CD4-positive, alpha-beta memory T cell (primary cell): ENCODE measurements around the gene TREX2. TPM values are rescaled to one million over a fixed set of nuclear protein-coding genes. Genes with fewer than 3 reads are reported as not detected.

Source experiments
- CTCF ChIA-PET: fragments of 350-600 bp; sonication (Branson Sonifier 250); formaldehyde crosslinking; loops from one replicate; lab custom pipeline; 2021; ENCODE audit warnings: inconsistent platforms; ENCODE audit not compliant: partially characterized antibody; lab: Charles Lee
- POLR2A ChIA-PET: fragments of 350-600 bp; sonication (Branson Sonifier 250); formaldehyde crosslinking; loops from one replicate; lab custom pipeline; 2021; ENCODE audit not compliant: partially characterized antibody; lab: Charles Lee
- DNase-seq, 5 donors: peaks; one replicate each; pipeline versions ENCODE4 v3.0.0 to v3.0.0-alpha.2; 2020 to 2022; ENCODE audit warnings: mixed read lengths in 1 of 5
- H3K27ac ChIP-seq: one replicate; pipeline ENCODE4 v1.7.0; 2013; ENCODE audit warnings: low read depth, low read length
- H3K27me3 ChIP-seq: 2 replicates; pipeline ENCODE4 v1.7.0; 2013; ENCODE audit warnings: mild to moderate bottlenecking, low read length, moderate library complexity; ENCODE audit not compliant: insufficient read depth
- H3K36me3 ChIP-seq: 2 replicates; pipeline ENCODE4 v1.7.0; 2013; ENCODE audit warnings: mild to moderate bottlenecking, low read length, moderate library complexity; ENCODE audit not compliant: insufficient read depth
- H3K4me1 ChIP-seq: 2 replicates; pipeline ENCODE4 v1.7.0; 2013; ENCODE audit warnings: mild to moderate bottlenecking, low read length, moderate library complexity; ENCODE audit not compliant: insufficient read depth
- H3K4me3 ChIP-seq, 2 donors: one replicate each; pipeline ENCODE4 v1.7.0; 2013; ENCODE audit warnings: low read length in 2 of 2, mild to moderate bottlenecking in 1 of 2
- H3K9me3 ChIP-seq, 2 donors: one replicate each; pipeline ENCODE4 v1.7.0; 2013; ENCODE audit warnings: low read length in 2 of 2, control low read depth in 1 of 2; ENCODE audit not compliant: control insufficient read depth in 1 of 2
- H3K27ac Mint-ChIP-seq, 7 donors: one replicate each; pipeline ENCODE4 v1.8.0; 2020 to 2021; ENCODE audit warnings: mixed read lengths in 7 of 7, mild to moderate bottlenecking in 6 of 7, inconsistent platforms in 3 of 7, moderate library complexity in 3 of 7
- H3K27me3 Mint-ChIP-seq, 2 donors: one replicate each; pipeline ENCODE4 v1.8.0; 2020 to 2021; ENCODE audit warnings: mixed read lengths in 2 of 2
- H3K36me3 Mint-ChIP-seq, 2 donors: one replicate each; pipeline ENCODE4 v1.8.0; 2020 to 2021; ENCODE audit warnings: mixed read lengths in 2 of 2, inconsistent platforms in 1 of 2, mild to moderate bottlenecking in 1 of 2
- H3K4me1 Mint-ChIP-seq, 4 donors: one replicate each; pipeline ENCODE4 v1.8.0; 2020 to 2021; ENCODE audit warnings: mixed read lengths in 4 of 4, mild to moderate bottlenecking in 1 of 4
- H3K4me3 Mint-ChIP-seq, 8 donors: one replicate each; pipeline ENCODE4 v1.8.0; 2020 to 2021; ENCODE audit warnings: mixed read lengths in 8 of 8, mild to moderate bottlenecking in 7 of 8, moderate library complexity in 6 of 8, inconsistent platforms in 3 of 8
- H3K9me3 Mint-ChIP-seq, 8 donors: one replicate each; pipeline ENCODE4 v1.8.0; 2020 to 2021; ENCODE audit warnings: mixed read lengths in 8 of 8, mild to moderate bottlenecking in 5 of 8, inconsistent platforms in 3 of 8, moderate library complexity in 1 of 8
- intact Hi-C: fragments of 100-400 bp; cut with micrococcal nuclease; formaldehyde crosslinking; loops from one replicate; pipeline ENCODE4 v1.15.1; 2023
- polyA plus RNA-seq, 2 donors: library from polyadenylated mRNA; unstranded; fragments of 300-500 nt; fragmentation: Illumina TruSeq; gene quantifications; one replicate each; pipeline ENCODE4 v1.2.3, GENCODE V29; 2021
- total RNA-seq, 2 experiments: library from RNA; stranded (reverse); gene quantifications; one replicate each; pipeline ENCODE4 v1.2.3, GENCODE V29; 2021

Gene TREX2
- total and polyA plus RNA-seq, 4 experiments from 2014 or later, result 0.63 to 4.5 (median 4.0) TPM; not detected in 1

- Histone ChIP-seq H3K27ac (no peak overlapping the region), H3K27me3 (no peaks in the 10 kb centered on the region), H3K36me3 (no peaks in the 10 kb centered on the region), H3K9me3 (no peaks in the 10 kb centered on the region), H3K4me1 (no peaks in the 10 kb centered on the region), H3K4me3 (no peak overlapping the region)
- no peak overlapping the region for H3K27ac Mint-ChIP-seq
- no peak overlapping the region for H3K4me3 Mint-ChIP-seq
- H3K9me3 Mint-ChIP-seq, result no peaks in the 10 kb centered on the region
- POLR2A ChIA-PET, result no interaction called here
- intact Hi-C loops, result no loop called here
- no peak for DNase-seq
- CTCF ChIA-PET, result no interaction called here
- H3K4me1 Mint-ChIP-seq, result no peaks in the 10 kb centered on the region
- no peaks in the 10 kb centered on the region for H3K27me3 Mint-ChIP-seq
- H3K36me3 Mint-ChIP-seq, result peaks cover 0 to 11% of the 10 kb centered on the region in 2 donors
Observed at GRCh38 chrX:153446950-153447580, 1.2 kb upstream of the TREX2 start.

GRCh38 chrX:153446636-153446936, 730 bp upstream of the TREX2 start:
- H3K4me3 ChIP-seq, result no peak overlapping the region
- H3K4me1 Mint-ChIP-seq, result no peaks in the 10 kb centered on the region
- intact Hi-C loops, result no loop called here
- no peak for DNase-seq
- H3K27ac ChIP-seq, result no peak overlapping the region
- H3K36me3 Mint-ChIP-seq, result peaks cover 0 to 11% of the 10 kb centered on the region in 2 donors
- no peak overlapping the region for H3K4me3 Mint-ChIP-seq
- CTCF ChIA-PET, result interaction anchor here (1.1 kb wide), 1 partner anchor 14 kb away, joined by 4 read pairs; no protein-coding TSS in a partner anchor
- no peaks in the 10 kb centered on the region for H3K27me3 Mint-ChIP-seq
- H3K27me3 ChIP-seq, result no peaks in the 10 kb centered on the region
- no peaks in the 10 kb centered on the region for H3K4me1 ChIP-seq
- POLR2A ChIA-PET, result no interaction called here
- H3K36me3 ChIP-seq, result no peaks in the 10 kb centered on the region
- H3K27ac Mint-ChIP-seq, result no peak overlapping the region
- no peaks in the 10 kb centered on the region for H3K9me3 ChIP-seq
- no peaks in the 10 kb centered on the region for H3K9me3 Mint-ChIP-seq

- intact Hi-C loops, result no loop called here
- Histone ChIP-seq H3K27me3 (no peaks in the 10 kb centered on the region), H3K36me3 (no peaks in the 10 kb centered on the region), H3K9me3 (no peaks in the 10 kb centered on the region), H3K4me1 (no peaks in the 10 kb centered on the region), H3K27ac (no peak overlapping the region), H3K4me3 (no peak overlapping the region)
- H3K4me1 Mint-ChIP-seq, result no peaks in the 10 kb centered on the region
- no peaks in the 10 kb centered on the region for H3K27me3 Mint-ChIP-seq
- peaks cover 0 to under 1% of the 10 kb centered on the region in 2 donors for H3K36me3 Mint-ChIP-seq
- no peaks in the 10 kb centered on the region for H3K9me3 Mint-ChIP-seq
- ChIA-PET CTCF (interaction anchor here (1.1 kb wide), 1 partner anchor 16 kb away, joined by 4 read pairs; no protein-coding TSS in a partner anchor), POLR2A (no interaction called here)
- DNase-seq, result no peak
- no peak overlapping the region for H3K4me3 Mint-ChIP-seq
- H3K27ac Mint-ChIP-seq, result no peak overlapping the region
Observed at GRCh38 chrX:153445106-153445855, 575 bp downstream of the TREX2 start.

GRCh38 chrX:153444333-153445011, 1.4 kb downstream of the TREX2 start:
- no peak overlapping the region for H3K27ac Mint-ChIP-seq
- no peaks in the 10 kb centered on the region for H3K36me3 Mint-ChIP-seq
- no peak overlapping the region for H3K27ac ChIP-seq
- H3K4me3 Mint-ChIP-seq, result no peak overlapping the region
- no peaks in the 10 kb centered on the region for H3K27me3 ChIP-seq
- no peaks in the 10 kb centered on the region for H3K27me3 Mint-ChIP-seq
- CTCF ChIA-PET, result no interaction called here
- H3K4me3 ChIP-seq, result no peak overlapping the region
- H3K4me1 Mint-ChIP-seq, result no peaks in the 10 kb centered on the region
- H3K4me1 ChIP-seq, result no peaks in the 10 kb centered on the region
- intact Hi-C loops, result no loop called here
- no peaks in the 10 kb centered on the region for H3K9me3 ChIP-seq
- peaks cover 0 to 5% (median 0%) of the 10 kb centered on the region in 8 donors for H3K9me3 Mint-ChIP-seq
- DNase-seq, result no peak
- POLR2A ChIA-PET, result no interaction called here
- no peaks in the 10 kb centered on the region for H3K36me3 ChIP-seq

GRCh38 chrX:153443476-153444332, 2.2 kb downstream of the TREX2 start:
- DNase-seq, result no peak
- ChIA-PET CTCF (interaction anchor here (1.4 kb wide), 1 partner anchor 95 kb away, joined by 3 read pairs; no protein-coding TSS in a partner anchor), POLR2A (no interaction called here)
- Histone ChIP-seq H3K4me1 (no peaks in the 10 kb centered on the region), H3K36me3 (no peaks in the 10 kb centered on the region), H3K27ac (no peak overlapping the region), H3K9me3 (no peaks in the 10 kb centered on the region), H3K27me3 (no peaks in the 10 kb centered on the region), H3K4me3 (no peak overlapping the region)
- intact Hi-C loops, result no loop called here
- Mint-ChIP-seq H3K4me1 (no peaks in the 10 kb centered on the region), H3K27me3 (no peaks in the 10 kb centered on the region), H3K27ac (no peak overlapping the region), H3K36me3 (no peaks in the 10 kb centered on the region), H3K9me3 (peaks cover 0 to 6% (median 1%) of the 10 kb centered on the region in 8 donors), H3K4me3 (no peak overlapping the region)

GRCh38 chrX:153442463-153442862, 3.4 kb downstream of the TREX2 start:
- CTCF ChIA-PET, result interaction anchor here (1.4 kb wide), 1 partner anchor 96 kb away, joined by 3 read pairs; no protein-coding TSS in a partner anchor
- Mint-ChIP-seq H3K27ac (no peak overlapping the region), H3K27me3 (no peaks in the 10 kb centered on the region), H3K36me3 (no peaks in the 10 kb centered on the region), H3K4me1 (no peaks in the 10 kb centered on the region), H3K9me3 (peaks cover 0 to 6% (median 1%) of the 10 kb centered on the region in 8 donors), H3K4me3 (no peak overlapping the region)
- H3K9me3 ChIP-seq, result no peaks in the 10 kb centered on the region
- intact Hi-C loops, result no loop called here
- H3K27me3 ChIP-seq, result no peaks in the 10 kb centered on the region
- H3K36me3 ChIP-seq, result no peaks in the 10 kb centered on the region
- no peaks in the 10 kb centered on the region for H3K4me1 ChIP-seq
- DNase-seq, result no peak
- no peak overlapping the region for H3K4me3 ChIP-seq
- no peak overlapping the region for H3K27ac ChIP-seq
- POLR2A ChIA-PET, result no interaction called here
